HEK293T (cell line): ENCODE measurements around the gene PRKCA.

ENCODE experiments used
- CTCF ChIA-PET: fragments of 350-600 bp; formaldehyde crosslinking; extraction: SDS; loops from one replicate; lab custom pipeline; 2021; ENCODE audit warnings: antibody characterized with exemption, inconsistent platforms; lab: Yijun Ruan, JAX
- POLR2A ChIA-PET: fragments of 350-600 bp; formaldehyde crosslinking; extraction: SDS; loops from one replicate; lab custom pipeline; 2020; ENCODE audit warnings: antibody characterized with exemption, inconsistent platforms; lab: Yijun Ruan, JAX
- DNase-seq: peaks from one replicate; pipeline ENCODE4 v3.0.0; 2012; ENCODE audit warnings: mixed read lengths; ENCODE audit errors: extremely low spot score
- ARNT ChIP-seq: fragments of 450-650 bp; IDR thresholded peaks from 2 replicates; pipeline ENCODE4 v1.6.1; 2017; ENCODE audit warnings: mild to moderate bottlenecking
- BHLHE40 ChIP-seq: fragments of 450-650 bp; IDR thresholded peaks from 2 replicates; pipeline ENCODE4 v1.6.1; 2016; ENCODE audit warnings: mild to moderate bottlenecking, moderate library complexity, borderline replicate concordance
- CTBP1 ChIP-seq: fragments of 450-650 bp; IDR thresholded peaks from 2 replicates; pipeline ENCODE4 v1.6.1; 2016; ENCODE audit warnings: borderline replicate concordance
- ELF4 ChIP-seq: fragments of 450-650 bp; IDR thresholded peaks from 2 replicates; pipeline ENCODE4 v1.6.1; 2017; ENCODE audit warnings: antibody characterized with exemption
- FOXA1 ChIP-seq: fragments of 450-650 bp; IDR thresholded peaks from 2 replicates; pipeline ENCODE4 v1.6.1; 2016; ENCODE audit warnings: mild to moderate bottlenecking
- FOXK2 ChIP-seq: fragments of 450-650 bp; IDR thresholded peaks from 2 replicates; pipeline ENCODE4 v1.6.1; 2016; ENCODE audit warnings: mild to moderate bottlenecking
- FOXM1 ChIP-seq: fragments of 450-650 bp; IDR thresholded peaks from 2 replicates; pipeline ENCODE4 v1.6.1; 2017; ENCODE audit warnings: mild to moderate bottlenecking, borderline replicate concordance
- HDGF ChIP-seq: fragments of 450-650 bp; IDR thresholded peaks from 2 replicates; pipeline ENCODE4 v1.6.1; 2017; ENCODE audit warnings: antibody characterized with exemption, borderline replicate concordance
- L3MBTL2 ChIP-seq: fragments of 450-650 bp; conservative IDR thresholded peaks from 2 replicates; pipeline ENCODE4 v1.6.1; 2016; ENCODE audit warnings: mild to moderate bottlenecking
- LEF1 ChIP-seq: fragments of 450-650 bp; IDR thresholded peaks from 2 replicates; pipeline ENCODE4 v1.6.1; 2017; ENCODE audit warnings: mild to moderate bottlenecking, borderline replicate concordance
- NFRKB ChIP-seq: fragments of 450-650 bp; IDR thresholded peaks from 2 replicates; pipeline ENCODE4 v1.6.1; 2016; ENCODE audit warnings: mild to moderate bottlenecking, moderate library complexity
- SP1 ChIP-seq: fragments of 450-650 bp; IDR thresholded peaks from 2 replicates; pipeline ENCODE4 v1.6.1; 2017
- SUZ12 ChIP-seq: fragments of 450-650 bp; IDR thresholded peaks from 2 replicates; pipeline ENCODE4 v1.6.1; 2016; ENCODE audit warnings: mild to moderate bottlenecking
- TARDBP ChIP-seq: fragments of 450-650 bp; IDR thresholded peaks from 2 replicates; pipeline ENCODE4 v1.6.1; 2016
- ZNF384 ChIP-seq: fragments of 450-650 bp; IDR thresholded peaks from 2 replicates; pipeline ENCODE4 v1.6.1; 2016
- TF ChIP-seq, protein P1 (sequence below): fragments of 450-650 bp; IDR thresholded peaks from 2 replicates; pipeline ENCODE4 v1.6.1; 2016

PRKCA gene

GRCh38 chr17:66493283-66494019, 191.0 kb downstream of the PRKCA start:
- no peak for DNase-seq
- CTCF ChIA-PET = no interaction called here

DNA sequence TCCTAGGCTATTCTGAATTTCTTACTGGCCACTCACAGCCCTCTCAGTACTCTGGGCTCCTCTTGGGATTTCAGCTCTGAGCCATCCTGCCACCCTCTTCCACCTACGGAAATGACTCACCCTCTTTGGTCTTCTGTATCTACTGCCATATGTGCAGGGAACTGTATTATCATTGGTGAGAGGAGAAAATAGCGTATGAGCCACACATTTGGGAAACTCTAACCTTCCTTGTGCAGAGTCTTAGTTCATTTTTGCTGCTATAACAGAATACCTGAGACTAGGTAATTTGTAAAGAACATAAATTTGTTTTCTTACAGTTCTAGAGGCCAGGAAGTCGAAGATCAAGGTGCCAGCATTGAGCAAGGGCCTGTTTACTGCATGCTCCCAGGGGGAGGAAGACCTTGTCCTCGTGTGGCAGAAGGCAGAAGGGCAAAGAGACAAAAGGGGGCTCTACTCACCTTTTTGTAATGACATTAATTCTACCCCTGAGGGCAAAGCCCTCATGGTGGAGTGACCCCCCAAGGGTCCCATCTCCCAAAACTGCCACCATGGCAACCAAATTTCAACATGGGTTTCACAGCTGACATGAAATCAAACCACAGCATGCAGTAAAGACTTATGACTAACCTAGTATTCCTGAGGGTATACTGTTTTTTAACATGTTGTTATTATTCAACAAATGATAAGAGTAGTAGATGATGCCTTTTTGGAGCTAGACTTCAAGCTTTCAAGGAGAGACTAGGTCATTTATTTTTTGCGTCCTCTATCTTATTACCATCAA, 191.8 kb downstream of the PRKCA start:
- DNase-seq = no peak
- CTCF ChIA-PET = no interaction called here
- POLR2A ChIA-PET = no interaction called here
- TF ChIP-seq ZNF384 = no peak
- no peak for TF ChIP-seq ELF4
- TF ChIP-seq FOXK2 = no peak
- TF ChIP-seq LEF1 = no peak

More at GRCh38 chr17:66493283-66494019, 191.0 kb downstream of the PRKCA start:
- TF ChIP-seq, protein P1, sequence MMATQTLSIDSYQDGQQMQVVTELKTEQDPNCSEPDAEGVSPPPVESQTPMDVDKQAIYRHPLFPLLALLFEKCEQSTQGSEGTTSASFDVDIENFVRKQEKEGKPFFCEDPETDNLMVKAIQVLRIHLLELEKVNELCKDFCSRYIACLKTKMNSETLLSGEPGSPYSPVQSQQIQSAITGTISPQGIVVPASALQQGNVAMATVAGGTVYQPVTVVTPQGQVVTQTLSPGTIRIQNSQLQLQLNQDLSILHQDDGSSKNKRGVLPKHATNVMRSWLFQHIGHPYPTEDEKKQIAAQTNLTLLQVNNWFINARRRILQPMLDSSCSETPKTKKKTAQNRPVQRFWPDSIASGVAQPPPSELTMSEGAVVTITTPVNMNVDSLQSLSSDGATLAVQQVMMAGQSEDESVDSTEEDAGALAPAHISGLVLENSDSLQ = no peak
- no peak for TF ChIP-seq SUZ12
- TF ChIP-seq SP1 = no peak
- no peak for TF ChIP-seq LEF1
- no peak for TF ChIP-seq CTBP1
- TF ChIP-seq TARDBP = no peak
- TF ChIP-seq L3MBTL2 = no peak
- TF ChIP-seq NFRKB = no peak
- no peak for TF ChIP-seq ARNT
- TF ChIP-seq BHLHE40 = no peak
- no peak for TF ChIP-seq ELF4
- no peak for TF ChIP-seq HDGF
- no peak for TF ChIP-seq FOXM1
- no peak for TF ChIP-seq FOXA1
- no peak for TF ChIP-seq FOXK2
- TF ChIP-seq ZNF384 = no peak
- POLR2A ChIA-PET = no interaction called here

DNA sequence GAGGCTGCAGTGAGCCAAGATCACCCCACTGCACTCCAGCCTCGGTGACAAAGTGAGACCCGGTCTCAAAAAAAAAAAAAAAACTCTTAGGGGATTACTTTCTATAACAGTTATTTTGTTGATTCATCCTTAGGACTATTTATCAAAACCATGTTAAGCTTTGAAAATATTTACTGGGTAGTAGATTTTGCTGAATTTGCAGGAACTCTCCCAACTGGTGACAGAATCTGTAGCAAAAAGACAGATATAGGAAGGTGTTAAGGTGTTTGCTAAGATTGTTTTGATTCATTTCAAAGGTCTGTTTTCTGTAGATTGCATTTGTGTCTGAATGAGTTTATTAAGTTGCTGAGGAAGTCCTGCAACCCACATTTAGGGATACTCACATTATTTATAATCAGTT, 192.6 kb downstream of the PRKCA start:
- no peak for TF ChIP-seq LEF1
- no peak for TF ChIP-seq HDGF
- no peak for TF ChIP-seq ZNF384
- TF ChIP-seq FOXK2 = no peak
- TF ChIP-seq CTBP1 = no peak
- TF ChIP-seq SP1 = no peak
- no peak for TF ChIP-seq FOXM1
- no peak for TF ChIP-seq FOXA1
- no peak for TF ChIP-seq NFRKB
- no peak for TF ChIP-seq BHLHE40
- ChIA-PET POLR2A (no interaction called here), CTCF (interaction anchor here (0.6 kb wide), 1 partner anchor 14 kb away, joined by 5 read pairs; no protein-coding TSS in a partner anchor)

GRCh38 chr17:66496306-66496705, 193.9 kb downstream of the PRKCA start:
- ChIA-PET CTCF (interaction anchor here (0.7 kb wide), 1 partner anchor 12 kb away, joined by 3 read pairs; no protein-coding TSS in a partner anchor), POLR2A (no interaction called here)
- no peak for TF ChIP-seq ZNF384
- TF ChIP-seq TARDBP = no peak
- TF ChIP-seq, protein P1 = no peak
- TF ChIP-seq LEF1 = no peak
- TF ChIP-seq FOXK2 = no peak
- TF ChIP-seq CTBP1 = no peak
- TF ChIP-seq ELF4 = no peak
- TF ChIP-seq L3MBTL2 = no peak
- no peak for TF ChIP-seq NFRKB
- TF ChIP-seq BHLHE40 = no peak
- no peak for TF ChIP-seq FOXM1
- TF ChIP-seq FOXA1 = no peak
- TF ChIP-seq HDGF = no peak
- no peak for TF ChIP-seq ARNT
- TF ChIP-seq SUZ12 = no peak
- TF ChIP-seq SP1 = no peak
- DNase-seq = no peak

More for the DNA sequence above, 192.6 kb downstream of the PRKCA start:
- DNase-seq = no peak

DNA sequence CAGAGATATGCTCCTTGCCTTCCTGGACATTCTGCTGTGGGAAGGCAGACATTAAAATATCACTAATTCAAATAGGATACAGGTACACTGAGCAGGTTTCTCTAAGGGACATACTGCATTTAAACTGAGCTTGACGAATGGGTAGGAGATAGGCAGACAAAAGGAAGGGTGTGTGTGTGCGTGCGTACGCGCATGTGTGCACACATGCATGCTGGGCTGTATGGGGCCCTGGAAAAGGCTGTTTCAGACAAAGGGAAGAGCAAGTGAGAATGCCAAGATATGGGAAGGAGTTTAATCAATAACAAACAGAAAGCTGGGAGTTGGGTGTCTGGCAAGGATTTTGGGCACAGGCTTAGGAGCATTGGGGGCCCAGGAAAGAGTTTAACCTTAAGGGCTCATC, 196.2 kb downstream of the PRKCA start:
- POLR2A ChIA-PET = no interaction called here
- DNase-seq = no peak
- CTCF ChIA-PET = no interaction called here
- TF ChIP-seq, protein P1 = no peak
- no peak for TF ChIP-seq BHLHE40
- no peak for TF ChIP-seq SP1
- no peak for TF ChIP-seq FOXA1
- no peak for TF ChIP-seq CTBP1

- no peak for DNase-seq
- ChIA-PET CTCF (no interaction called here), POLR2A (no interaction called here)
- no peak for TF ChIP-seq SP1
- TF ChIP-seq ZNF384 = no peak
- no peak for TF ChIP-seq FOXK2
- TF ChIP-seq CTBP1 = no peak
- TF ChIP-seq, protein P1 = no peak
- no peak for TF ChIP-seq ELF4
- no peak for TF ChIP-seq TARDBP
- TF ChIP-seq FOXA1 = no peak
- no peak for TF ChIP-seq L3MBTL2
- no peak for TF ChIP-seq BHLHE40
- TF ChIP-seq SUZ12 = no peak
- TF ChIP-seq HDGF = no peak
- no peak for TF ChIP-seq ARNT
Measured at GRCh38 chr17:66506641-66507040, 204.2 kb downstream of the PRKCA start.
